RWPE2 (cell line): Measurements from ENCODE around the gene CCDC172.

Experiments used
- ATAC-seq: fragments of 200-7000 bp; cut with Tn5 transposase; 3 replicates; pipeline ENCODE4 v1.9.1; 2021; ENCODE audit warnings: low read depth
- DNase-seq: peaks from one replicate; pipeline ENCODE4 v3.0.0-alpha.2; 2020; ENCODE audit warnings: low spot score
- H3K27ac ChIP-seq: fragments of 450-650 bp; 2 replicates; pipeline ENCODE4 v1.5.1; 2017; ENCODE audit warnings: mild to moderate bottlenecking; ENCODE audit not compliant: poor library complexity, severe bottlenecking
- H3K27me3 ChIP-seq: fragments of 250-450 bp; sonication (Bioruptor Pico); 2 replicates; pipeline ENCODE4 v1.5.1; 2021; ENCODE audit warnings: mild to moderate bottlenecking, moderate library complexity; ENCODE audit not compliant: insufficient read depth, poor library complexity, severe bottlenecking
- H3K36me3 ChIP-seq: fragments of 250-450 bp; sonication (Bioruptor Pico); 2 replicates; pipeline ENCODE4 v1.5.1; 2020; ENCODE audit warnings: low read depth, mild to moderate bottlenecking, moderate library complexity
- H3K4me1 ChIP-seq: fragments of 250-450 bp; sonication (Bioruptor Pico); 2 replicates; pipeline ENCODE4 v1.5.1; 2021; ENCODE audit warnings: mild to moderate bottlenecking, moderate library complexity; ENCODE audit not compliant: insufficient read depth, poor library complexity, severe bottlenecking
- H3K4me3 ChIP-seq: fragments of 250-450 bp; sonication (Bioruptor Pico); 2 replicates; pipeline ENCODE4 v1.5.1; 2021; ENCODE audit warnings: mild to moderate bottlenecking, moderate library complexity; ENCODE audit not compliant: severe bottlenecking
- H3K9me3 ChIP-seq: fragments of 250-450 bp; sonication (Bioruptor Pico); 2 replicates; pipeline ENCODE4 v1.5.1; 2021; ENCODE audit warnings: mild to moderate bottlenecking, moderate library complexity; ENCODE audit not compliant: severe bottlenecking
- CTCF ChIP-seq: fragments of 450-650 bp; IDR thresholded peaks from one replicate; pipeline ENCODE4 v1.5.1; 2017; ENCODE audit warnings: mild to moderate bottlenecking, moderate library complexity; ENCODE audit not compliant: poor library complexity, severe bottlenecking

Gene CCDC172

GRCh38 chr10:116417821-116418220 lies 93.6 kb downstream of the CCDC172 start:
- Histone ChIP-seq H3K27ac (peak overlapping the region; percentile 71), H3K27me3 (no peaks in the 10 kb centered on the region), H3K4me1 (peaks cover 33% of the 10 kb centered on the region), H3K4me3 (no peak overlapping the region), H3K9me3 (no peaks in the 10 kb centered on the region), H3K36me3 (no peaks in the 10 kb centered on the region)
- ATAC-seq (peak; percentile 87), DNase-seq (no peak)
- TF ChIP-seq CTCF = no peak

GRCh38 chr10:116418389-116418788 lies 94.1 kb downstream of the CCDC172 start:
- Histone ChIP-seq H3K4me3 (no peak overlapping the region), H3K4me1 (peaks cover 33% of the 10 kb centered on the region), H3K9me3 (no peaks in the 10 kb centered on the region), H3K27me3 (no peaks in the 10 kb centered on the region), H3K36me3 (no peaks in the 10 kb centered on the region), H3K27ac (peak overlapping the region; percentile 71)
- no peak for DNase-seq
- TF ChIP-seq CTCF = no peak
- peak; percentile 22; the same call in 1 of the 3 replicates for ATAC-seq

- no peak for TF ChIP-seq CTCF
- peak overlapping the region; percentile 40 for H3K27ac ChIP-seq
- no peaks in the 10 kb centered on the region for H3K9me3 ChIP-seq
- no peak; the same call in 2 of the 3 replicates for ATAC-seq
- H3K4me3 ChIP-seq = no peak overlapping the region
- no peaks in the 10 kb centered on the region for H3K27me3 ChIP-seq
- DNase-seq = no peak
- H3K4me1 ChIP-seq = peaks cover 33% of the 10 kb centered on the region
- no peaks in the 10 kb centered on the region for H3K36me3 ChIP-seq
Observed at GRCh38 chr10:116421815-116422214, 97.6 kb downstream of the CCDC172 start.

- ATAC-seq (peak; percentile 46), DNase-seq (no peak)
- H3K27me3 ChIP-seq = no peaks in the 10 kb centered on the region
- peak within 1 kb of the TSS; percentile 90 for H3K27ac ChIP-seq
- peak within 1 kb of the TSS; percentile 28 for H3K4me3 ChIP-seq
- no peak for TF ChIP-seq CTCF
- peaks cover 41% of the 10 kb centered on the region for H3K4me1 ChIP-seq
- H3K9me3 ChIP-seq = no peaks in the 10 kb centered on the region
- H3K36me3 ChIP-seq = peaks cover 5% of the 10 kb centered on the region; the same call in 1 of the 2 replicates
Observed at GRCh38 chr10:116427671-116428070, 103.4 kb downstream of the CCDC172 start, which contains the start of gene PNLIPRP3. PNLIPRP3 (plus strand) TSS chr10:116427847; CDS start chr10:116428013, 166 bp downstream.

- no peak for TF ChIP-seq CTCF
- DNase-seq (no peak), ATAC-seq (peak; percentile 35)
- Histone ChIP-seq H3K36me3 (peaks cover 14% of the 10 kb centered on the region), H3K4me3 (peak overlapping the region; percentile 28), H3K27me3 (no peaks in the 10 kb centered on the region), H3K4me1 (peaks cover 44% of the 10 kb centered on the region), H3K9me3 (no peaks in the 10 kb centered on the region), H3K27ac (peak overlapping the region; percentile 90)
Observed at GRCh38 chr10:116429288-116429977, 105.2 kb downstream of the CCDC172 start.
